ENCODE data around the gene MUL1. TPM values are rescaled to one million over a fixed set of nuclear protein-coding genes. Genes with fewer than 3 reads are reported as not detected.

The MUL1 gene
- polyA plus RNA-seq, 3 donors, result 7.2 to 28.1 (median 25.8) TPM

- Mint-ChIP-seq H3K36me3 (no peaks in the 10 kb centered on the region), H3K4me1 (no peaks in the 10 kb centered on the region), H3K27ac (no peak overlapping the region), H3K9me3 (no peaks in the 10 kb centered on the region), H3K4me3 (no peak overlapping the region), H3K27me3 (ENCODE audit: low read depth in 3 of 3) (peaks cover 25 to 40% (median 36%) of the 10 kb centered on the region in 3 donors)
- no CpG with 5 or more reads among the region's 3 CpGs for WGBS (ENCODE audit: insufficient coverage)
- H3K9ac ChIP-seq (ENCODE audit: insufficient read depth, low read length, poor library complexity, severe bottlenecking), result no peak overlapping the region
- H3K27ac ChIP-seq (ENCODE audit: low read depth in 1 of 2, low read length in 2 of 2), result no peak overlapping the region
- no peaks in the 10 kb centered on the region for H3K9me3 ChIP-seq (replicated peaks in 1 of 2; ENCODE audit: control insufficient read depth in 1 of 2, insufficient read depth in 1 of 2, low read length in 2 of 2)
- H3K4me2 ChIP-seq (replicated peaks; ENCODE audit: extremely low read depth, low read length, poor library complexity, severe bottlenecking), result no peak overlapping the region
- intact Hi-C loops (cut with micrococcal nuclease), result no loop called here
- H3K4me3 ChIP-seq (replicated peaks in 1 of 3; ENCODE audit: low read depth in 2 of 3, low read length in 3 of 3), result no peak overlapping the region
- no peak for TF ChIP-seq CTCF (IDR thresholded peaks at IDR 0.05)
- H3K36me3 ChIP-seq (replicated peaks in 1 of 2; ENCODE audit: control insufficient read depth in 1 of 2, insufficient read depth in 2 of 2, low read length in 2 of 2), result no peaks in the 10 kb centered on the region
- no peaks in the 10 kb centered on the region for H3K4me1 ChIP-seq (ENCODE audit: control insufficient read depth in 1 of 2, insufficient read depth in 2 of 2, low read length in 2 of 2)
- peaks cover 0 to 6% of the 10 kb centered on the region in 2 donors for H3K27me3 ChIP-seq (ENCODE audit: control insufficient read depth in 2 of 2, insufficient read depth in 2 of 2, low read length in 2 of 2)
- no peaks in the 10 kb centered on the region for H3K79me2 ChIP-seq (ENCODE audit: insufficient read depth, low read length)
- DNase-seq, result no peak
- no peak overlapping the region for H2AFZ ChIP-seq (ENCODE audit: insufficient read depth, low read depth, low read length, poor library complexity, severe bottlenecking)
- H4K20me1 ChIP-seq (ENCODE audit: insufficient read depth, low read length), result no peaks in the 10 kb centered on the region
Observed at GRCh38 chr1:20538760-20539551, 31.0 kb upstream of the MUL1 start.

- Histone ChIP-seq H3K4me1 (ENCODE audit: control insufficient read depth in 1 of 2, insufficient read depth in 2 of 2, low read length in 2 of 2) (no peaks in the 10 kb centered on the region), H3K9ac (ENCODE audit: insufficient read depth, low read length, poor library complexity, severe bottlenecking) (no peak overlapping the region), H2AFZ (ENCODE audit: insufficient read depth, low read depth, low read length, poor library complexity, severe bottlenecking) (no peak overlapping the region), H3K79me2 (ENCODE audit: insufficient read depth, low read length) (no peaks in the 10 kb centered on the region), H3K4me3 (replicated peaks in 1 of 3; ENCODE audit: low read depth in 2 of 3, low read length in 3 of 3) (no peak overlapping the region), H3K27me3 (ENCODE audit: control insufficient read depth in 2 of 2, insufficient read depth in 2 of 2, low read length in 2 of 2) (peaks cover 0 to 6% of the 10 kb centered on the region in 2 donors), H3K4me2 (replicated peaks; ENCODE audit: extremely low read depth, low read length, poor library complexity, severe bottlenecking) (no peak overlapping the region), H3K9me3 (replicated peaks in 1 of 2; ENCODE audit: control insufficient read depth in 1 of 2, insufficient read depth in 1 of 2, low read length in 2 of 2) (no peaks in the 10 kb centered on the region), H3K27ac (ENCODE audit: low read depth in 1 of 2, low read length in 2 of 2) (no peak overlapping the region), H4K20me1 (ENCODE audit: insufficient read depth, low read length) (no peaks in the 10 kb centered on the region), H3K36me3 (replicated peaks in 1 of 2; ENCODE audit: control insufficient read depth in 1 of 2, insufficient read depth in 2 of 2, low read length in 2 of 2) (no peaks in the 10 kb centered on the region)
- no peaks in the 10 kb centered on the region for H3K4me1 Mint-ChIP-seq
- intact Hi-C loops (cut with micrococcal nuclease), result no loop called here
- no peaks in the 10 kb centered on the region for H3K9me3 Mint-ChIP-seq
- DNase-seq, result no peak
- H3K27ac Mint-ChIP-seq, result no peak overlapping the region
- TF ChIP-seq CTCF (IDR thresholded peaks at IDR 0.05), result no peak
- 46% methylated on average over 2 of the region's 2 CpGs for WGBS (ENCODE audit: insufficient coverage)
- H3K36me3 Mint-ChIP-seq, result no peaks in the 10 kb centered on the region
- peaks cover 21 to 34% (median 34%) of the 10 kb centered on the region in 3 donors for H3K27me3 Mint-ChIP-seq (ENCODE audit: low read depth in 3 of 3)
- no peak overlapping the region for H3K4me3 Mint-ChIP-seq
Observed at GRCh38 chr1:20538227-20538626, 30.3 kb upstream of the MUL1 start.
